K562 (cell line): ENCODE measurements around the gene BCL2L15. TPM values are rescaled to one million over a fixed set of nuclear protein-coding genes. Genes with fewer than 3 reads are reported as not detected.

Experiments
- ATAC-seq: fragments of 200-7000 bp; cut with Tn5 transposase; 3 replicates; pipeline ENCODE4 v1.9.1; 2020; ENCODE audit warnings: moderate library complexity
- BruUV-seq: library from RNA; stranded (reverse); fragments of 400-500 nt; replicated peaks from 2 replicates; lab custom pipeline; 2021; lab: Mats Ljungman, UMichigan
- CTCF ChIA-PET: fragments of 300-600 bp; formaldehyde crosslinking; extraction: SDS; loops from one replicate; lab custom pipeline; 2021; ENCODE audit warnings: low intra/inter-chr PET ratio; lab: Yijun Ruan, JAX
- POLR2A ChIA-PET: fragments of 300-600, 350-650 bp; sonication (Branson Sonifier 250); formaldehyde crosslinking; extraction: SDS; loops from one replicate; lab custom pipeline; 2021; ENCODE audit warnings: antibody characterized with exemption, inconsistent platforms; lab: Yijun Ruan, JAX
- DNase-seq, 4 experiments: peaks; one replicate each; pipeline versions ENCODE4 v3.0.0 to v3.0.0-alpha.2; 2011 to 2018; ENCODE audit warnings: low spot score in 3 of 4, mixed read lengths in 3 of 4; ENCODE audit errors: extremely low read depth in 1 of 4
- FAIRE-seq: peaks from 2 replicates; lab custom pipeline; 2011; peaks lifted over from hg19 to GRCh38; lab: Jason Lieb, UNC
- H2AFZ ChIP-seq: 2 replicates; pipeline ENCODE4 v1.6.0; 2011; ENCODE audit warnings: low read depth, low read length, control low read depth, inconsistent platforms
- H3K27ac ChIP-seq: fragments of 200-600 bp; 3 replicates; pipeline ENCODE4 v1.8.0; 2011; ENCODE audit warnings: low read depth, mild to moderate bottlenecking, control low read depth, inconsistent platforms, low read length, moderate library complexity, mixed read lengths; ENCODE audit errors: extremely low read depth
- H3K27me3 ChIP-seq, 2 experiments: fragments of 300-600 bp in 1 of 2; 2 replicates in 1 of 2; 3 replicates in 1 of 2; pipeline versions ENCODE4 v1.6.0 to v1.8.0; 2011; ENCODE audit warnings: inconsistent platforms in 2 of 2, low read length in 2 of 2, mild to moderate bottlenecking in 1 of 2, mixed read lengths in 1 of 2, moderate library complexity in 1 of 2; ENCODE audit not compliant: control insufficient read depth in 2 of 2, insufficient read depth in 2 of 2
- H3K36me3 ChIP-seq: fragments of 300-600 bp; 3 replicates; pipeline ENCODE4 v1.8.0; 2011; ENCODE audit warnings: mild to moderate bottlenecking, low read length, inconsistent platforms; ENCODE audit not compliant: control insufficient read depth, insufficient read depth
- H3K4me1 ChIP-seq, 2 experiments: fragments of 200-600 bp in 1 of 2; replicated peaks in 1 of 2; 2 replicates in 1 of 2; 3 replicates in 1 of 2; pipeline versions ENCODE4 v1.5.1 to v1.8.0; 2011; ENCODE audit warnings: inconsistent platforms in 2 of 2, low read length in 2 of 2, mild to moderate bottlenecking in 1 of 2, mixed read lengths in 1 of 2, moderate library complexity in 1 of 2; ENCODE audit not compliant: control insufficient read depth in 2 of 2, insufficient read depth in 2 of 2
- H3K4me2 ChIP-seq: 2 replicates; pipeline ENCODE4 v1.6.1; 2011; ENCODE audit warnings: low read length, control low read depth, inconsistent platforms, mixed read lengths; ENCODE audit not compliant: insufficient read depth
- H3K4me3 ChIP-seq: fragments of 200-600 bp; sonication (generic), shearing (Covaris generic); 2 replicates; pipeline ENCODE4 v1.5.1; 2016; ENCODE audit warnings: control low read depth, inconsistent platforms
- H3K79me2 ChIP-seq: fragments of 200-600 bp; 3 replicates; pipeline ENCODE4 v1.8.0; 2011; ENCODE audit warnings: low read length, inconsistent platforms; ENCODE audit not compliant: control insufficient read depth, insufficient read depth
- H3K9ac ChIP-seq, 2 experiments: 2 replicates each; pipeline versions ENCODE4 v1.6.0 to v1.6.1; 2011; ENCODE audit warnings: low read depth in 2 of 2, low read length in 2 of 2, control low read depth in 1 of 2, inconsistent platforms in 1 of 2, mild to moderate bottlenecking in 1 of 2, mixed read lengths in 1 of 2; ENCODE audit not compliant: insufficient read depth in 1 of 2
- H3K9me1 ChIP-seq: one replicate; pipeline ENCODE4 v1.6.0; 2011; ENCODE audit warnings: inconsistent platforms, mild to moderate bottlenecking, low read length, moderate library complexity; ENCODE audit not compliant: control insufficient read depth, insufficient read depth
- H3K9me3 ChIP-seq: replicated peaks from 2 replicates; pipeline ENCODE4 v1.5.1; 2011; ENCODE audit warnings: low read depth, low read length, inconsistent platforms; ENCODE audit not compliant: control insufficient read depth, insufficient read depth
- H4K20me1 ChIP-seq: replicated peaks from 2 replicates; pipeline ENCODE4 v1.6.1; 2011; ENCODE audit warnings: low read length, inconsistent platforms, mixed read lengths; ENCODE audit not compliant: control insufficient read depth, insufficient read depth
- CCAR2 ChIP-seq: fragments of 200-400 bp; formaldehyde crosslinking; IDR thresholded peaks from 2 replicates; pipeline ENCODE4 v1.6.1; 2017; ENCODE audit warnings: mild to moderate bottlenecking, low read depth, low read length
- DPF2 ChIP-seq: fragments of 450-650 bp; IDR thresholded peaks from 2 replicates; pipeline ENCODE4 v1.6.1; 2016
- GABPA ChIP-seq: fragments of 200-800 bp; sonication (Bioruptor generic); conservative IDR thresholded peaks from 2 replicates; pipeline ENCODE4 v1.6.1; 2016; ENCODE audit warnings: low read depth, missing genetic modification characterization, missing compliant biosample characterization
- MYNN ChIP-seq, 2 experiments: sonication (generic); formaldehyde crosslinking in 1 of 2; IDR thresholded peaks; 2 replicates each; pipeline versions ENCODE4 v1.5.0 to v1.6.1; 2016 to 2020; ENCODE audit warnings: antibody characterized with exemption in 1 of 2, missing genetic modification reagents in 1 of 2
- RCOR1 ChIP-seq, 2 experiments: IDR thresholded peaks; 2 replicates each; pipeline ENCODE4 v1.6.1; 2012; ENCODE audit warnings: low read depth in 2 of 2, low read length in 2 of 2, borderline replicate concordance in 1 of 2, improper control_type of control experiment in 1 of 2
- RREB1 ChIP-seq: fragments of 250-450 bp; sonication (Bioruptor Pico); IDR thresholded peaks from 2 replicates; pipeline ENCODE4 v1.4.0; 2020
- TARDBP ChIP-seq: fragments of 450-650 bp; IDR thresholded peaks from 2 replicates; pipeline ENCODE4 v1.6.1; 2016
- TRIM24 ChIP-seq, 2 experiments: fragments of 450-650 bp; IDR thresholded peaks; 2 replicates each; pipeline ENCODE4 v1.6.1; 2016
- USF1 ChIP-seq: sonication (generic); formaldehyde crosslinking; IDR thresholded peaks from 2 replicates; pipeline ENCODE4 v1.9.0; 2022; ENCODE audit warnings: mild to moderate bottlenecking, missing genetic modification reagents
- in situ Hi-C: fragments of 300-500 bp; cut with MboI; formaldehyde crosslinking; loops from 4 replicates; pipeline ENCODE4 v1.15.0; 2018; ENCODE audit warnings: inconsistent platforms, mixed read lengths
- intact Hi-C: fragments of 100-400 bp; cut with micrococcal nuclease; formaldehyde crosslinking; loops from 2 replicates; pipeline ENCODE4 v1.14.2; 2022
- polyA plus RNA-seq, 8 experiments: library from polyadenylated mRNA; depleted of rRNA in 4 of 8; stranded (reverse) in 5 of 8; unstranded in 3 of 8; fragments of >200 nt; fragmentation: Nextera tagmentation in 2 of 8; fragmentation: Illumina TruSeq in 1 of 8; extraction: Ambion mirVana in 2 of 8; extraction: Trizol in 1 of 8; gene quantifications; 2 replicates each; pipeline versions ENCODE4 v1.2.1 to v1.2.3, GENCODE V29; 2011 to 2014; ENCODE audit warnings: inconsistent platforms in 1 of 8, missing spikeins in 1 of 8
- total RNA-seq, 7 experiments: library from RNA; depleted of rRNA in 6 of 7; stranded (reverse); fragments of >200 nt in 6 of 7; fragmentation: Illumina TruSeq in 2 of 7; extraction: Trizol in 2 of 7; gene quantifications; 2 replicates each; pipeline versions ENCODE4 v1.2.1 to v1.2.3, GENCODE V29; 2011 to 2021; ENCODE audit warnings: low replicate concordance in 1 of 7
- TF ChIP-seq, protein P1 (sequence below), 3 experiments: fragments of 200-800 bp in 1 of 3; fragments of 250-450 bp in 1 of 3; fragments of 450-650 bp in 1 of 3; sonication (Bioruptor Pico) in 1 of 3; sonication (Bioruptor generic) in 1 of 3; formaldehyde crosslinking in 1 of 3; IDR thresholded peaks; 2 replicates each; pipeline versions ENCODE4 v1.6.1 to v1.8.0; 2016 to 2022; ENCODE audit warnings: mild to moderate bottlenecking in 2 of 3, missing genetic modification characterization in 2 of 3, missing compliant biosample characterization in 1 of 3, moderate library complexity in 1 of 3

Gene BCL2L15
- total and polyA plus RNA-seq, 9 of the 15 experiments (the other 6 are each of a cell fraction or from before 2014, with no cell fraction given), result 0.06 to 0.42 (median 0.28) TPM; not detected in 1

DNA sequence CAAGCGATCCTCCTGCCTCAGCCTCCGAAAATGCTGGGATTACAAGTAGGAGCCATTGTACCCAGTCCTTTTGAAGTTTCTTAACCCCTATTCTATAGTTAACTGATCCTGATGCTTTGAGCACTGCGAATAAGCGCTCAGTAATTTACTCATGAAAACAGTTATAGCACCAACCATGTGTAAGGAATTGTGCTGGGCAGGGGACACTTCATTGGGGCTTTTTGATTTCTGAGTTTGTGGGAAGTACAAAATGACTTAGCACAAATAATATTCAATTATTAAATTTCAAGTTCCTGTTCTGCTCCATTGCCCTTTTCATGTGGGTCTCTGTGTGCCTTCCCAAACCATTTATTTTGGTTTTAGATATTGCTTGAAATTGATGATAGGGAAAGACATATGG lies 35.6 kb upstream of the BCL2L15 start (continued):
- no peak for TF ChIP-seq RREB1 (CRISPR knock-in tag)
- no peak for TF ChIP-seq USF1 (CRISPR knock-in tag)
- TF ChIP-seq, all 486 proteins: peak for 0

GRCh38 chr1:113918243-113918642 lies 30.9 kb upstream of the BCL2L15 start:
- in situ Hi-C loops, result no loop called here
- H4K20me1 ChIP-seq, result no peaks in the 10 kb centered on the region
- peaks cover 17% of the 10 kb centered on the region for H3K79me2 ChIP-seq
- DNase-seq (peak in 2 of 4 experiments; percentile 51 to 60), ATAC-seq (peak; percentile 10; the same call in 2 of the 3 replicates), FAIRE-seq (peak; percentile 52)
- no peaks in the 10 kb centered on the region for H3K27me3 ChIP-seq
- H3K36me3 ChIP-seq, result peaks cover 3% of the 10 kb centered on the region; the same call in 2 of the 3 replicates
- no peaks in the 10 kb centered on the region for H3K9me3 ChIP-seq
- H3K9me1 ChIP-seq, result peaks cover 3% of the 10 kb centered on the region
- ChIA-PET CTCF (no interaction called here), POLR2A (interaction anchor here (1.4 to 6.5 kb wide), 3 partner anchors 9 to 13 kb away, joined by 4 to 64 read pairs (median 4); partner anchors contain the start of genes DCLRE1B and HIPK1)
- no peak overlapping the region for H2AFZ ChIP-seq
- H3K4me1 ChIP-seq, result peaks cover 18 to 45% of the 10 kb centered on the region in 2 experiments; a peak in 4 of 5 replicates
- H3K9ac ChIP-seq, result no peak overlapping the region
- H3K27ac ChIP-seq, result no peak overlapping the region
- H3K4me3 ChIP-seq, result no peak overlapping the region
- intact Hi-C loops, result no loop called here
- H3K4me2 ChIP-seq, result no peak overlapping the region
- BruUV-seq, result no TSS peak
- TF ChIP-seq DPF2 (peak; percentile 52), GABPA (tag) (no peak), CCAR2 (no peak), MYNN (IDR thresholded peaks at IDR 0.05) (no peak), MYNN (CRISPR knock-in tag; IDR thresholded peaks at IDR 0.05) (no peak), TRIM24 (IDR thresholded peaks at IDR 0.05) (no peak), RCOR1 (IDR thresholded peaks at IDR 0.05; ENCODE audit: borderline replicate concordance in 1 of 2, low read depth in 2 of 2, low read length in 2 of 2) (no peak), TARDBP (no peak)
- TF ChIP-seq, protein P1, sequence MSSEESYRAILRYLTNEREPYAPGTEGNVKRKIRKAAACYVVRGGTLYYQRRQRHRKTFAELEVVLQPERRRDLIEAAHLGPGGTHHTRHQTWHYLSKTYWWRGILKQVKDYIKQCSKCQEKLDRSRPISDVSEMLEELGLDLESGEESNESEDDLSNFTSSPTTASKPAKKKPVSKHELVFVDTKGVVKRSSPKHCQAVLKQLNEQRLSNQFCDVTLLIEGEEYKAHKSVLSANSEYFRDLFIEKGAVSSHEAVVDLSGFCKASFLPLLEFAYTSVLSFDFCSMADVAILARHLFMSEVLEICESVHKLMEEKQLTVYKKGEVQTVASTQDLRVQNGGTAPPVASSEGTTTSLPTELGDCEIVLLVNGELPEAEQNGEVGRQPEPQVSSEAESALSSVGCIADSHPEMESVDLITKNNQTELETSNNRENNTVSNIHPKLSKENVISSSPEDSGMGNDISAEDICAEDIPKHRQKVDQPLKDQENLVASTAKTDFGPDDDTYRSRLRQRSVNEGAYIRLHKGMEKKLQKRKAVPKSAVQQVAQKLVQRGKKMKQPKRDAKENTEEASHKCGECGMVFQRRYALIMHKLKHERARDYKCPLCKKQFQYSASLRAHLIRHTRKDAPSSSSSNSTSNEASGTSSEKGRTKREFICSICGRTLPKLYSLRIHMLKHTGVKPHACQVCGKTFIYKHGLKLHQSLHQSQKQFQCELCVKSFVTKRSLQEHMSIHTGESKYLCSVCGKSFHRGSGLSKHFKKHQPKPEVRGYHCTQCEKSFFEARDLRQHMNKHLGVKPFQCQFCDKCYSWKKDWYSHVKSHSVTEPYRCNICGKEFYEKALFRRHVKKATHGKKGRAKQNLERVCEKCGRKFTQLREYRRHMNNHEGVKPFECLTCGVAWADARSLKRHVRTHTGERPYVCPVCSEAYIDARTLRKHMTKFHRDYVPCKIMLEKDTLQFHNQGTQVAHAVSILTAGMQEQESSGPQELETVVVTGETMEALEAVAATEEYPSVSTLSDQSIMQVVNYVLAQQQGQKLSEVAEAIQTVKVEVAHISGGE (CRISPR knock-in tag; IDR thresholded peaks at IDR 0.05), result peak in 1 of 3 experiments; percentile 0; a peak in 1 of 6 replicates
